LNCaP clone FGC (cell line): ENCODE results near the gene TPD52L2.
"Not testable (repeated sequence)": the region's sequence is repeated elsewhere in the genome, so short reads cannot be mapped to it uniquely, and the experiment has no call there.

Source experiments
- DNase-seq: peaks from one replicate; pipeline ENCODE4 v3.0.0-alpha.2; 2011; ENCODE audit warnings: low read depth
- H3K4me3 ChIP-seq: 2 replicates; pipeline ENCODE4 v1.5.1; 2011; ENCODE audit warnings: mild to moderate bottlenecking, low read depth, low read length, control low read depth
- CTCF ChIP-seq: IDR thresholded peaks from 2 replicates; pipeline ENCODE4 v1.5.1; 2012; ENCODE audit warnings: mild to moderate bottlenecking; ENCODE audit not compliant: control insufficient read depth, insufficient read depth; ENCODE audit errors: extremely low read depth

The TPD52L2 gene

GRCh38 chr20:63929071-63929470 lies 64.0 kb downstream of the TPD52L2 start:
- H3K4me3 ChIP-seq = no peak overlapping the region
- no peak for DNase-seq
- no peak for TF ChIP-seq CTCF

DNA sequence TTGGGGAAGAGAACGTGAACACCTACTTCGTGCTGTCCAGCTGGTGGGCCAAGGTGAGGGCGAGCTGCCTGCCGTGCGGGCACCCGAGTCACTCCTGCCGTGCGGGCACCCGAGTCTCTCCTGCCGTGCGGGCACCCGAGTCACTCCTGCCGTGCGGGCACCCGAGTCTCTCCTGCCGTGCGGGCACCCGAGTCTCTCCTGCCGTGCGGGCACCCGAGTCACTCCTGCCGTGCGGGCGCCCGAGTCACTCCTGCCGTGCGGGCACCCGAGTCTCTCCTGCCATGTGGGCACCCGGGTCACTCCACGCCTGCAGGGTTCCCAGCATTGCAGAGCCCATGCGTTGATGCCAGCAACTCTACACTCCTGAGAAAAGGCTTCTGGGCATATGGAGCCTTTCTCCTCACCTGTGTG lies 64.4 kb downstream of the TPD52L2 start:
- DNase-seq, H3K4me3 ChIP-seq: not testable (repeated sequence)

DNA sequence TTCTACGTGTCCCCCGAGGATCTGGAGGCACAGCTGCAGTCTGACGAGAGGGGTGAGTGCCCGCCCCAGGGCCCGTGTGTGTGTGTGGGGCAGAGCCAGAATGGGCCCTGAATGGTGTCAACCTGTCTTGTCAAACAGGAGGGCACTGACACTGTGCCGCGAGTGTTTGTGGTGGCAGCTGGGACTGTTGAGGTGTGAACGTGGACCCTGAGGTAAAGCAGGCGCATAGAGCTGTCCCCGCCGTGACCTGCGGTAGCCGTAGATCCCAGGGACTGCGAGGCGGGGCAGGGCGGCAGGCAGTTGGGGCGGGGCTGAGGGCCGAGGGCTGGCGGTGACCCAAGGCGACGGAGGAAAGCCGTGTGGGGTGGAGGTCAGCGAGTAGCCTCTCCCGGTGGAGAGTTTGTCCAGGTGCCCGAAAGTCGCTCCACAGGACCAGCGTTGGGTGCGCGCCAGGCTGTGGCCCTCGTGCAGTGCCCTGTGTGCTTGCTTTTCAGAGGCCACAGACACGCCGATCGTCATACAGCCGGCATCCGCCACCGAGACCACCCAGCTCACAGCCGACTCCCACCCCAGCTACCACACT lies 66.0 kb downstream of the TPD52L2 start:
- no peak for DNase-seq
- no peak overlapping the region for H3K4me3 ChIP-seq
- no peak for TF ChIP-seq CTCF

- no peak for TF ChIP-seq CTCF
- no peak for DNase-seq
- no peak overlapping the region for H3K4me3 ChIP-seq
Observed at GRCh38 chr20:63931735-63932134, 66.7 kb downstream of the TPD52L2 start.

DNA sequence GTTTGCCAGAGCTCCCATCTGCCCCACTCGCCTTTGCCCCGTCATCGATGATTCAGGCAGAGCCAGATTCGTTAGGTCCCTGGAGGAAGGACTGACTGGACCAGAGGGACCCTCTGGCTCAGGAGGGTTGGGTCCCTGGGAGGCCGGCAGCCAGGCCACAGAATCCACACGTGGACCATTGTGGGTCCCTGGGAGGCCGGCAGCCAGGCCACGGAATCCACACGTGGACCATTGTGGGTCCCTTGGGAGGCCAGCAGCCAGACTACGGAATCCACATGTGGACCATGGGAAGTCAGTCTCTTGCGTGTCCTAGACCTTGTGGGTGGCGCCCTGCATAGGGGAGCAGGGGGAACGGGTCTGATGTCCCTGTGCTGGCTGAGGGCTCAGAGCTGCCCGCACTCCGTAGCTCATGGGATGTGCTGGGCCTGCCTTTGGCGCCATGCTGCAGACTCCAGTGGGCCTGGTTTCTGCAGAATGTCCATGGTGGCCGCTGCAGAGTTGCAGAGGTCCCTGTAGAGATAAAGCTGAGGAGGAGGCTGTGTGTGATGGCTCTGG lies 67.6 kb downstream of the TPD52L2 start:
- no peak for TF ChIP-seq CTCF
- H3K4me3 ChIP-seq = no peak overlapping the region
- no peak for DNase-seq

- no peak for DNase-seq
- H3K4me3 ChIP-seq = no peak overlapping the region
- TF ChIP-seq CTCF = no peak
Observed at GRCh38 chr20:63933646-63934045, 68.6 kb downstream of the TPD52L2 start.

DNA sequence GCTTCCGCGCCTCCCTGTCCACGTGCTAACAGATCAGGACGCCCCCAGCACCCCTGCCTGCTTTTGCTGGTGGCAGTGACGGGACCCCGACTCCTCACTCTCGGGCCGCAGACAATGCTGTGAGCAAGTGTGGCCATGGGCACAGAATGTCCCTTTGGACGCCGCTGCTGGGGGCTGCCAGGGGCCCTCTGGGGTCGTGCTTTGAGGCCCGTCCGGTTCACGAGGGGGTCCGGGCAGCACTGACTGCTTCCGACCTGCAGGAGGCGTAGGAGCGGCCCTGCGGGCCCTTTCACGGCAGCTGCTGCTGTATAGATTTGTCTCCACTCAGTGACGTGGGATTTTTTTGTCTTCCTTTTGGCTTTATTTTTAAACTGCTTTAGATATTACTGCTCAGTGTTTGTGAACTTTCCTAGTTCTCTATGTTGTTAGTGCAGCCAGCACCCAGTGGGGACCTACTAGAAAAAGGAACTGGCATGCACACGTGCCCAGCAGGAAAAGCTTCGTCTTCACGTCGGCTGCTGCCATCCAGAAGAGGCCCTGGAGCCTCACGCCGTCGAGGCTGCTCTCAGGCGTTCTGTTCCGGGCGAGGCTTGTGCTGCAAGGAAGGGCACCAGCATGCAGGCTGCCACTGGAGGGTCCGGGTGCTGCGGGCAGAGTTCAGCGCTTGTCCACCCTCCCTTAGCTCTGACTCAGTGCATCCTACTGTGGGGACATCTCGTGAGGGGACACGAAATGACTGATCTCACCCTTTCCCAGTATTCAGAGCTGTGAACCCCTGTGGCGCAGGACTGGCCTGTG lies 69.4 kb downstream of the TPD52L2 start:
- DNase-seq = no peak
- TF ChIP-seq CTCF = 0 out of 2 replicates have a peak, but pooled peaks have one; percentile 5
- no peak overlapping the region for H3K4me3 ChIP-seq
